SK-N-SH (cell line): ENCODE measurements around the gene CRB3. TPM values are rescaled to one million over a fixed set of nuclear protein-coding genes. Genes with fewer than 3 reads are reported as not detected.
A peak's percentile ranks its signal among the peaks of the same experiment; 100 is the strongest.

Experiments
- CTCF ChIA-PET: fragments of 300-600, 350-600 bp; formaldehyde crosslinking; extraction: SDS; loops from one replicate; lab custom pipeline; 2021; lab: Yijun Ruan, JAX
- POLR2A ChIA-PET: fragments of 350-600 bp; sonication (Branson Sonifier 250); formaldehyde crosslinking; extraction: SDS; loops from one replicate; lab custom pipeline; 2020; ENCODE audit warnings: antibody characterized with exemption, inconsistent platforms; lab: Yijun Ruan, JAX
- DNase-seq: peaks from one replicate; pipeline ENCODE4 v3.0.0; 2012
- H2AFZ ChIP-seq: fragments of 200-600 bp; sonication (generic); 2 replicates; pipeline ENCODE4 v1.8.1; 2016; ENCODE audit warnings: antibody characterized with exemption, mild to moderate bottlenecking, low read depth
- H3F3A ChIP-seq: fragments of 200-600 bp; sonication (generic); replicated peaks from 2 replicates; pipeline ENCODE3; 2016; ENCODE audit warnings: antibody characterized with exemption, mild to moderate bottlenecking; ENCODE audit not compliant: insufficient read depth
- H3K27ac ChIP-seq, 2 experiments: fragments of 200-500 bp in 1 of 2; fragments of 200-600 bp in 1 of 2; sonication (Bioruptor generic) in 1 of 2; sonication (generic), shearing (Covaris generic) in 1 of 2; 2 replicates each; pipeline versions ENCODE4 v1.5.1 to v1.6.1; 2014 to 2016; ENCODE audit warnings: low read depth in 2 of 2, inconsistent platforms in 1 of 2, low read length in 1 of 2, mild to moderate bottlenecking in 1 of 2, mixed read lengths in 1 of 2
- H3K27me3 ChIP-seq: fragments of 200-600 bp; sonication (generic), shearing (Covaris generic); 2 replicates; pipeline ENCODE4 v1.6.1; 2016; ENCODE audit warnings: mixed run types; ENCODE audit not compliant: insufficient read depth
- H3K36me3 ChIP-seq, 2 experiments: fragments of 200-500 bp in 1 of 2; fragments of 200-600 bp in 1 of 2; sonication (Bioruptor generic) in 1 of 2; sonication (generic) in 1 of 2; replicated peaks in 1 of 2; 2 replicates each; pipeline versions ENCODE3 to v1.5.1; 2014 to 2016; ENCODE audit warnings: low read length in 1 of 2, mild to moderate bottlenecking in 1 of 2; ENCODE audit not compliant: insufficient read depth in 2 of 2, control insufficient read depth in 1 of 2
- H3K4me1 ChIP-seq, 2 experiments: fragments of 200-500 bp in 1 of 2; fragments of 200-600 bp in 1 of 2; sonication (Bioruptor generic) in 1 of 2; sonication (generic), shearing (Covaris generic) in 1 of 2; 2 replicates each; pipeline versions ENCODE4 v1.5.1 to v1.6.1; 2014 to 2016; ENCODE audit warnings: low read depth in 1 of 2, low read length in 1 of 2, mixed run types in 1 of 2; ENCODE audit not compliant: insufficient read depth in 2 of 2, control insufficient read depth in 1 of 2
- H3K4me2 ChIP-seq: fragments of 200-600 bp; sonication (generic), shearing (Covaris generic); 2 replicates; pipeline ENCODE4 v1.6.1; 2017; ENCODE audit warnings: mixed run types
- H3K4me3 ChIP-seq, 2 experiments: fragments of 200-500 bp in 1 of 2; fragments of 200-600 bp in 1 of 2; sonication (Bioruptor generic) in 1 of 2; sonication (generic), shearing (Covaris generic) in 1 of 2; 2 replicates each; pipeline versions ENCODE4 v1.5.1 to v1.8.1; 2014 to 2016; ENCODE audit warnings: low read depth in 2 of 2, inconsistent platforms in 1 of 2, low read length in 1 of 2, mild to moderate bottlenecking in 1 of 2, mixed read lengths in 1 of 2, moderate library complexity in 1 of 2
- H3K79me2 ChIP-seq: fragments of 200-600 bp; sonication (generic); 2 replicates; pipeline ENCODE4 v1.8.1; 2017; ENCODE audit warnings: mild to moderate bottlenecking; ENCODE audit not compliant: insufficient read depth
- H3K9ac ChIP-seq: fragments of 200-600 bp; sonication (generic); 2 replicates; pipeline ENCODE4 v1.6.1; 2017; ENCODE audit warnings: mixed run types
- H3K9me2 ChIP-seq: fragments of 200-600 bp; sonication (generic); 2 replicates; pipeline ENCODE4 v1.6.1; 2017; ENCODE audit warnings: mixed run types
- H3K9me3 ChIP-seq: fragments of 200-600 bp; sonication (generic); 2 replicates; pipeline ENCODE4 v1.6.1; 2017; ENCODE audit warnings: mixed run types, mild to moderate bottlenecking, moderate library complexity
- H4K20me1 ChIP-seq: fragments of 200-600 bp; sonication (generic); 2 replicates; pipeline ENCODE4 v1.6.1; 2017; ENCODE audit warnings: mild to moderate bottlenecking, mixed run types; ENCODE audit not compliant: insufficient read depth
- ELF1 ChIP-seq: IDR thresholded peaks from 2 replicates; pipeline ENCODE4 v1.4.0; 2012
- EP300 ChIP-seq, 2 experiments: IDR thresholded peaks; 2 replicates each; pipeline versions ENCODE4 v1.4.0 to v1.6.1; 2012; ENCODE audit warnings: borderline replicate concordance in 1 of 2, low read depth in 1 of 2, low read length in 1 of 2
- EZH2phosphoT487 ChIP-seq: fragments of 200-600 bp; sonication (generic); IDR thresholded peaks from 2 replicates; pipeline ENCODE4 v1.6.1; 2017; ENCODE audit warnings: low read depth, mixed run types, mild to moderate bottlenecking, antibody characterized with exemption, moderate library complexity, borderline replicate concordance
- FOSL2 ChIP-seq: IDR thresholded peaks from 2 replicates; pipeline ENCODE4 v1.4.0; 2012; ENCODE audit warnings: low read depth, mild to moderate bottlenecking, moderate library complexity, borderline replicate concordance
- FOXJ3 ChIP-seq: sonication (generic); formaldehyde crosslinking; IDR thresholded peaks from 2 replicates; pipeline ENCODE4 v1.5.1; 2020; ENCODE audit warnings: mild to moderate bottlenecking, missing genetic modification reagents
- FOXM1 ChIP-seq: IDR thresholded peaks from 2 replicates; pipeline ENCODE4 v1.4.0; 2012; ENCODE audit warnings: low read depth, mild to moderate bottlenecking
- GATA2 ChIP-seq: sonication (generic); formaldehyde crosslinking; IDR thresholded peaks from 2 replicates; pipeline ENCODE4 v1.5.0; 2020; ENCODE audit warnings: mild to moderate bottlenecking, missing genetic modification reagents
- IRF3 ChIP-seq: fragments of 150-350 bp; IDR thresholded peaks from 2 replicates; pipeline ENCODE4 v1.6.1; 2016; ENCODE audit warnings: mild to moderate bottlenecking, low read depth, low read length
- MAX ChIP-seq: IDR thresholded peaks from 2 replicates; pipeline ENCODE4 v1.4.0; 2012; ENCODE audit warnings: low read depth
- MEF2A ChIP-seq: IDR thresholded peaks from 2 replicates; pipeline ENCODE4 v1.4.0; 2012; ENCODE audit warnings: low read depth, borderline replicate concordance
- NFIC ChIP-seq: IDR thresholded peaks from 2 replicates; pipeline ENCODE4 v1.4.0; 2012; ENCODE audit warnings: borderline replicate concordance
- POLR2AphosphoS5 ChIP-seq: IDR thresholded peaks from 2 replicates; pipeline ENCODE4 v1.6.1; 2012; ENCODE audit warnings: low read depth, low read length
- RAD21 ChIP-seq: IDR thresholded peaks from 2 replicates; pipeline ENCODE4 v1.6.1; 2012; ENCODE audit warnings: mild to moderate bottlenecking, low read length
- RFX5 ChIP-seq: IDR thresholded peaks from 2 replicates; pipeline ENCODE4 v1.6.1; 2012; ENCODE audit warnings: mild to moderate bottlenecking, improper control_type of control experiment, low read length
- SIN3A ChIP-seq: IDR thresholded peaks from 2 replicates; pipeline ENCODE4 v1.6.1; 2012; ENCODE audit warnings: low read depth, mild to moderate bottlenecking, low read length, moderate library complexity, borderline replicate concordance
- SMC3 ChIP-seq: IDR thresholded peaks from 2 replicates; pipeline ENCODE4 v1.6.1; 2012; ENCODE audit warnings: low read depth, low read length, improper control_type of control experiment
- TAF1 ChIP-seq: IDR thresholded peaks from 2 replicates; pipeline ENCODE4 v1.6.1; 2012; ENCODE audit warnings: low read depth, mild to moderate bottlenecking, low read length, moderate library complexity, borderline replicate concordance
- TEAD4 ChIP-seq: IDR thresholded peaks from 2 replicates; pipeline ENCODE4 v1.4.0; 2012; ENCODE audit warnings: mild to moderate bottlenecking, borderline replicate concordance; ENCODE audit not compliant: insufficient read depth
- YY1 ChIP-seq: IDR thresholded peaks from 2 replicates; pipeline ENCODE4 v1.4.0; 2012; ENCODE audit warnings: low read depth, mild to moderate bottlenecking
- WGBS: methylation state at CpG from one replicate; pipeline ENCODE4 v1.1.6; 2017; ENCODE audit warnings: low lambda C conversion rate; 5-methylcytosine and 5-hydroxymethylcytosine counted together
- polyA plus RNA-seq, 3 experiments: library from polyadenylated mRNA; depleted of rRNA; stranded (reverse); fragments of >200 nt; gene quantifications; 2 replicates each; pipeline ENCODE4 v1.2.3, GENCODE V29; 2012
- TF ChIP-seq, protein P1 (sequence below): IDR thresholded peaks from 2 replicates; pipeline ENCODE4 v1.4.0; 2012; ENCODE audit warnings: low read depth, borderline replicate concordance
- TF ChIP-seq, protein P2 (sequence below): fragments of 150-350 bp; IDR thresholded peaks from 2 replicates; pipeline ENCODE4 v1.6.1; 2017; ENCODE audit warnings: antibody characterized with exemption, low read length, low read depth, borderline replicate concordance
- TF ChIP-seq, protein P3 (sequence below): IDR thresholded peaks from 2 replicates; pipeline ENCODE4 v1.6.1; 2012; ENCODE audit warnings: mild to moderate bottlenecking, low read depth, low read length, moderate library complexity
- TF ChIP-seq, protein P4 (sequence below): IDR thresholded peaks from 2 replicates; pipeline ENCODE4 v1.4.0; 2012; ENCODE audit warnings: low read depth, borderline replicate concordance

Gene CRB3
- polyA plus RNA-seq, 1 of the 3 experiments (the other 2 are of a cell fraction): not detected

DNA sequence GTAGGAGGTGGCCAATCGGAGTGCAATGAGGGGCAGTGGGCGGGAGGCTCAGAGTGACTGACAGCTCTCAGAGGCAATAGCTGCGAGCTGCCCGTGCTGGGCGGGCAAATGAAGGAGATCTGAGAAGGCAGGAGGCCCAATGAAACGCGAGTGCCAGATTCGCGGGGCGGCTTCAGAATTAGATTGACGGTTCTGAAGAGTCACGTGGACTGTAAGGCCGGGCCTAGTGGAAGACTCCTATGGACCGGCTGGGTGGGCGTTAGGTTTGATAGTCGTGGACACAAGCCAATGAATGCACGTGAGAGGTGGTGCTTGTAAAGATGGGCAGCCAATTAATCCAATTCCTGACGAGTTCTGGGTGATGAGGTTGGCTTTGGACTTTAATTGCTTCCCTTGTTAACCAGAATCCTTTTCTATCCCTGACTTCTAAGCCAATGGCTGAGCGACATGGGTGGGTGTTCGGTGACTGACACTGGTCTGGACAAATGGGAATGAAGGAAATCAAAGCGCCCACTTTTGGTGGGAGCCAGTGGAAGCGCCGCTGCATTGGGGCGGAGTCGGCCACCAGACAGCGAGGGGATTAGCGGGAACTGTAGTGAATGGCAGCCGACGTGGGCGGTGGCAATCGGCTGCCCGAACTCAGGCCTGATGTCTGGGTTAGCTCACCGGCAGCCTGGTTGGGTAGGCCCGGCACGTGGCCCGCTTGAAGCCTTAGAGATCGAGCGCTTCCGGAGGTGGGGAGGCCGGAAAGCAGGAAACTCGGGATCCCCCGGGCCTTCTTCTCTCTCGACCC, 38.9 kb upstream of the CRB3 start:
- Histone ChIP-seq H3K36me3 (peaks cover 5 to 22% of the 10 kb centered on the region in 2 experiments), H3K4me3 (peak overlapping the region in 1 of 2 experiments; percentile 20; a peak in 2 of 4 replicates), H2AFZ (peak overlapping the region; percentile 85; the same call in 1 of the 2 replicates), H3K79me2 (peaks cover 40% of the 10 kb centered on the region), H3K27ac (peak overlapping the region; percentile 61 to 78; a peak in 3 of 4 replicates), H3K9me2 (no peaks in the 10 kb centered on the region), H3K4me1 (peaks cover 10 to 15% of the 10 kb centered on the region in 2 experiments; a peak in 2 of 4 replicates), H3K9me3 (no peaks in the 10 kb centered on the region), H3K27me3 (no peaks in the 10 kb centered on the region), H3K9ac (no peak overlapping the region), H3F3A (peaks cover 6% of the 10 kb centered on the region), H4K20me1 (peaks cover 39% of the 10 kb centered on the region), H3K4me2 (peak overlapping the region; percentile 49)
- CTCF ChIA-PET: interaction anchor here (0.6 to 1.6 kb wide), 3 partner anchors 14 to 1897 kb away, joined by 3 read pairs; partner anchors contain the start of gene TUBB4A
- DNase-seq: peak; percentile 96
- POLR2A ChIA-PET: interaction anchor here (0.5 to 1.6 kb wide), 3 partner anchors 32 to 52 kb away, joined by 4 to 8 read pairs (median 4); partner anchors contain the start of genes ALKBH7 and GTF2F1
- WGBS: 5% methylated on average over 25 of the region's 43 CpGs
- TF ChIP-seq TEAD4 (no peak), MEF2A (no peak), TAF1 (no peak), MAX (peak; percentile 98), ELF1 (peak; percentile 61; the same call in 1 of the 2 replicates), RFX5 (no peak; the same call in 1 of the 2 replicates), IRF3 (peak; percentile 99), GATA2 (CRISPR knock-in tag) (no peak), EZH2phosphoT487 (no peak), SIN3A (no peak), FOSL2 (no peak), RAD21 (no peak), POLR2AphosphoS5 (peak; percentile 16; the same call in 1 of the 2 replicates), EP300 (IDR thresholded peaks at IDR 0.05; ENCODE audit: borderline replicate concordance in 1 of 2, low read depth in 1 of 2, low read length in 1 of 2) (no peak), FOXM1 (no peak), SMC3 (no peak), NFIC (no peak), FOXJ3 (no peak), YY1 (no peak)
- TF ChIP-seq, protein P1, sequence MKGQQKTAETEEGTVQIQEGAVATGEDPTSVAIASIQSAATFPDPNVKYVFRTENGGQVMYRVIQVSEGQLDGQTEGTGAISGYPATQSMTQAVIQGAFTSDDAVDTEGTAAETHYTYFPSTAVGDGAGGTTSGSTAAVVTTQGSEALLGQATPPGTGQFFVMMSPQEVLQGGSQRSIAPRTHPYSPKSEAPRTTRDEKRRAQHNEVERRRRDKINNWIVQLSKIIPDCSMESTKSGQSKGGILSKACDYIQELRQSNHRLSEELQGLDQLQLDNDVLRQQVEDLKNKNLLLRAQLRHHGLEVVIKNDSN: peak; percentile 93
- TF ChIP-seq, protein P2, sequence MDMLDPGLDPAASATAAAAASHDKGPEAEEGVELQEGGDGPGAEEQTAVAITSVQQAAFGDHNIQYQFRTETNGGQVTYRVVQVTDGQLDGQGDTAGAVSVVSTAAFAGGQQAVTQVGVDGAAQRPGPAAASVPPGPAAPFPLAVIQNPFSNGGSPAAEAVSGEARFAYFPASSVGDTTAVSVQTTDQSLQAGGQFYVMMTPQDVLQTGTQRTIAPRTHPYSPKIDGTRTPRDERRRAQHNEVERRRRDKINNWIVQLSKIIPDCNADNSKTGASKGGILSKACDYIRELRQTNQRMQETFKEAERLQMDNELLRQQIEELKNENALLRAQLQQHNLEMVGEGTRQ: peak; percentile 62
- TF ChIP-seq, protein P3, sequence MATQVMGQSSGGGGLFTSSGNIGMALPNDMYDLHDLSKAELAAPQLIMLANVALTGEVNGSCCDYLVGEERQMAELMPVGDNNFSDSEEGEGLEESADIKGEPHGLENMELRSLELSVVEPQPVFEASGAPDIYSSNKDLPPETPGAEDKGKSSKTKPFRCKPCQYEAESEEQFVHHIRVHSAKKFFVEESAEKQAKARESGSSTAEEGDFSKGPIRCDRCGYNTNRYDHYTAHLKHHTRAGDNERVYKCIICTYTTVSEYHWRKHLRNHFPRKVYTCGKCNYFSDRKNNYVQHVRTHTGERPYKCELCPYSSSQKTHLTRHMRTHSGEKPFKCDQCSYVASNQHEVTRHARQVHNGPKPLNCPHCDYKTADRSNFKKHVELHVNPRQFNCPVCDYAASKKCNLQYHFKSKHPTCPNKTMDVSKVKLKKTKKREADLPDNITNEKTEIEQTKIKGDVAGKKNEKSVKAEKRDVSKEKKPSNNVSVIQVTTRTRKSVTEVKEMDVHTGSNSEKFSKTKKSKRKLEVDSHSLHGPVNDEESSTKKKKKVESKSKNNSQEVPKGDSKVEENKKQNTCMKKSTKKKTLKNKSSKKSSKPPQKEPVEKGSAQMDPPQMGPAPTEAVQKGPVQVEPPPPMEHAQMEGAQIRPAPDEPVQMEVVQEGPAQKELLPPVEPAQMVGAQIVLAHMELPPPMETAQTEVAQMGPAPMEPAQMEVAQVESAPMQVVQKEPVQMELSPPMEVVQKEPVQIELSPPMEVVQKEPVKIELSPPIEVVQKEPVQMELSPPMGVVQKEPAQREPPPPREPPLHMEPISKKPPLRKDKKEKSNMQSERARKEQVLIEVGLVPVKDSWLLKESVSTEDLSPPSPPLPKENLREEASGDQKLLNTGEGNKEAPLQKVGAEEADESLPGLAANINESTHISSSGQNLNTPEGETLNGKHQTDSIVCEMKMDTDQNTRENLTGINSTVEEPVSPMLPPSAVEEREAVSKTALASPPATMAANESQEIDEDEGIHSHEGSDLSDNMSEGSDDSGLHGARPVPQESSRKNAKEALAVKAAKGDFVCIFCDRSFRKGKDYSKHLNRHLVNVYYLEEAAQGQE: no peak
- TF ChIP-seq, protein P4, sequence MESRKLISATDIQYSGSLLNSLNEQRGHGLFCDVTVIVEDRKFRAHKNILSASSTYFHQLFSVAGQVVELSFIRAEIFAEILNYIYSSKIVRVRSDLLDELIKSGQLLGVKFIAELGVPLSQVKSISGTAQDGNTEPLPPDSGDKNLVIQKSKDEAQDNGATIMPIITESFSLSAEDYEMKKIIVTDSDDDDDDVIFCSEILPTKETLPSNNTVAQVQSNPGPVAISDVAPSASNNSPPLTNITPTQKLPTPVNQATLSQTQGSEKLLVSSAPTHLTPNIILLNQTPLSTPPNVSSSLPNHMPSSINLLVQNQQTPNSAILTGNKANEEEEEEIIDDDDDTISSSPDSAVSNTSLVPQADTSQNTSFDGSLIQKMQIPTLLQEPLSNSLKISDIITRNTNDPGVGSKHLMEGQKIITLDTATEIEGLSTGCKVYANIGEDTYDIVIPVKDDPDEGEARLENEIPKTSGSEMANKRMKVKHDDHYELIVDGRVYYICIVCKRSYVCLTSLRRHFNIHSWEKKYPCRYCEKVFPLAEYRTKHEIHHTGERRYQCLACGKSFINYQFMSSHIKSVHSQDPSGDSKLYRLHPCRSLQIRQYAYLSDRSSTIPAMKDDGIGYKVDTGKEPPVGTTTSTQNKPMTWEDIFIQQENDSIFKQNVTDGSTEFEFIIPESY: peak; percentile 79; the same call in 1 of the 2 replicates
